Duodenal mucosa (tissue), 2 donors: ENCODE data around the gene D2HGDH.
"Not testable (repeated sequence)": the region's sequence is repeated elsewhere in the genome, so short reads cannot be mapped to it uniquely, and the experiment has no call there.

Experiments used
- H3K27ac ChIP-seq: one replicate; pipeline ENCODE4 v1.7.0; 2013; ENCODE audit warnings: low read depth, low read length
- H3K27me3 ChIP-seq, 2 donors: one replicate each; pipeline ENCODE4 v1.7.0; 2013; ENCODE audit warnings: low read length in 2 of 2, control low read depth in 1 of 2; ENCODE audit not compliant: insufficient read depth in 2 of 2, control insufficient read depth in 1 of 2
- H3K36me3 ChIP-seq, 2 donors: one replicate each; pipeline ENCODE4 v1.7.0; 2013; ENCODE audit warnings: low read length in 2 of 2, control low read depth in 1 of 2; ENCODE audit not compliant: insufficient read depth in 2 of 2, control insufficient read depth in 1 of 2
- H3K4me1 ChIP-seq, 2 donors: one replicate each; pipeline ENCODE4 v1.7.0; 2013; ENCODE audit warnings: low read length in 2 of 2, control low read depth in 1 of 2; ENCODE audit not compliant: insufficient read depth in 2 of 2, control insufficient read depth in 1 of 2
- H3K4me3 ChIP-seq, 2 donors: one replicate each; pipeline ENCODE4 v1.7.0; 2013; ENCODE audit warnings: low read length in 2 of 2, low read depth in 1 of 2
- H3K9ac ChIP-seq, 2 donors: one replicate each; pipeline ENCODE4 v1.7.0; 2013; ENCODE audit warnings: low read length in 2 of 2, low read depth in 1 of 2
- H3K9me3 ChIP-seq, 2 donors: one replicate each; pipeline ENCODE4 v1.7.0; 2013; ENCODE audit warnings: low read length in 2 of 2, control low read depth in 1 of 2; ENCODE audit not compliant: control insufficient read depth in 1 of 2

Gene D2HGDH

DNA sequence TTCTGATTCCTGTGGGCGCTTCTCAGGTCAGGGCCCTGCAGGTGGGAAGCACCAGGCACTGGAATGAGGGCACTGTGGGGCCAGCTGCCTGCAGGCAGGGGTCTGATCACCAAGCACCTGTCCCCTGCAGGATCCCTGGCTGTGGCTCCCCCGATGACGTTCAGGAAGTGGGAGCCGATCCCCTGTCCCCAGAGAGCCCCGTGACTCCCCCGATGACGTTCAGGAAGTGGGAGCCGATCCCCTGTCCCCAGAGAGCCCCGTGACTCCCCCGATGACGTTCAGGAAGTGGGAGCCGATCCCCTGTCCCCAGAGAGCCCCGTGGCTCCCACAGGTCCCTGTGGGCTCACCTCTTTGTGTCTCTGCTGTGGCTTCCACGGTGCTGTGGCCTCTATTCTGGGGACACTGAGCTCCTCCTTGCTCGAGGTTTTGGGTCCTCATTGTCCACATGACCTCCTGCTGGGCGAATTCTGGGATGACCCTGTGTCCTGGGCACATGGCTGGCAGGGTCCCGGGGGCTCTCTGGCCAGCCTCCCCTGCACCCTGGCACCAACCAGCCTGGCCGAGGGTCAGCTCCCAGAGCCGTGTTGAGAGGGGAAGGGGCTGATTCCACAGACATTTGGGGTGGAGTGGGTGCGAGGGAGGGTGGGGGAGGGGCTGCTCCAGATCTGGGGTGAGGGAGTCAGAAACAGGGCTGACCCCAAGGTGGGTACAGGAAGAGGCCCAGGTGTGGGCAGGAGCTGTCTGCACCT is 79.4 kb downstream of the D2HGDH start:
- Histone ChIP-seq H3K27me3 (no peaks in the 10 kb centered on the region), H3K4me1 (peaks cover 7% of the 10 kb centered on the region in 2 donors), H3K9ac (no peak overlapping the region), H3K9me3 (no peaks in the 10 kb centered on the region), H3K36me3 (no peaks in the 10 kb centered on the region), H3K4me3 (no peak overlapping the region), H3K27ac (no peak overlapping the region)

DNA sequence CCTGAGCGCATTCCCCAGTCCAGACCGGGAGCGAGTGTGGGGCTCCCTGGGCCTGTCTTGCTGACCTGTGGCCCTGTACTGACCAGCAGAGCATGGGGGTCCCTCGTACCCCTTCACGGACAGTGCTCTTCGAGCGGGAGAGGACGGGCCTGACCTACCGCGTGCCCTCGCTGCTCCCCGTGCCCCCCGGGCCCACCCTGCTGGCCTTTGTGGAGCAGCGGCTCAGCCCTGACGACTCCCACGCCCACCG is 79.9 kb downstream of the D2HGDH start:
- Histone ChIP-seq H3K4me3 (no peak overlapping the region), H3K36me3 (no peaks in the 10 kb centered on the region), H3K27me3 (no peaks in the 10 kb centered on the region), H3K27ac (no peak overlapping the region), H3K9me3 (no peaks in the 10 kb centered on the region), H3K4me1 (peaks cover 5% of the 10 kb centered on the region in 2 donors), H3K9ac (no peak overlapping the region)

DNA sequence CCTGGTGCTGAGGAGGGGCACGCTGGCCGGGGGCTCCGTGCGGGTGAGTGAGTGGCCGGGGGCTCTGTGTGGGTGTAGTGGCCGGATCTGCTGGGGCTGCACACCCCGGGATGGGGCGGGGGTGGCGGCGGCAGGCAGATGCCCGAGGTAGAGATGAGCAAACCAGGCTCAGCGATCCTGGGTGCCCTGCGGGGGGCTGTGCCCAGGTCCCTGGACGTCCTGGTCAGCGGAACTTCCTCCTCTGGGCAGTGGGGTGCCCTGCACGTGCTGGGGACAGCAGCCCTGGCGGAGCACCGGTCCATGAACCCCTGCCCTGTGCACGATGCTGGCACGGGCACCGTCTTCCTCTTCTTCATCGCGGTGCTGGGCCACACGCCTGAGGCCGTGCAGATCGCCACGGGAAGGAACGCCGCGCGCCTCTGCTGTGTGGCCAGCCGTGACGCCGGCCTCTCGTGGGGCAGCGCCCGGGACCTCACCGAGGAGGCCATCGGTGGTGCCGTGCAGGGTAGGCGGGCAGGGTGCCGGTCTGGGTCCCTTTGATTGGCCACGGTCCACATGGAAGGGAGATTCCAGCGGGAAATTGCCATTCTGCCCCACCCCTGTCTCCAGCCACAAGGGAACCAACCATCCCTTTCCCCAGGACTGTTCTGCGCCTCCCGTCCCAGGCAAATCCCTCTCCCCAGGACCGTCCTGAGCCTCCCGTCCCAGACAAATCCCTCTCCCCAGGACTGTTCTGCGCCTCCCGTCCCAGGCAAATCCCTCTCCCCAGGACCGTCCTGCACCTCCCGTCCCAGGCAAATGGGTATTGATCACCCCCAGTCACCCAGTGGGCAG is 80.4 kb downstream of the D2HGDH start:
- Histone ChIP-seq H3K4me1 (no peaks in the 10 kb centered on the region), H3K9ac (no peak overlapping the region), H3K9me3 (no peaks in the 10 kb centered on the region), H3K4me3 (no peak overlapping the region), H3K27me3 (no peaks in the 10 kb centered on the region), H3K36me3 (no peaks in the 10 kb centered on the region), H3K27ac (no peak overlapping the region)

DNA sequence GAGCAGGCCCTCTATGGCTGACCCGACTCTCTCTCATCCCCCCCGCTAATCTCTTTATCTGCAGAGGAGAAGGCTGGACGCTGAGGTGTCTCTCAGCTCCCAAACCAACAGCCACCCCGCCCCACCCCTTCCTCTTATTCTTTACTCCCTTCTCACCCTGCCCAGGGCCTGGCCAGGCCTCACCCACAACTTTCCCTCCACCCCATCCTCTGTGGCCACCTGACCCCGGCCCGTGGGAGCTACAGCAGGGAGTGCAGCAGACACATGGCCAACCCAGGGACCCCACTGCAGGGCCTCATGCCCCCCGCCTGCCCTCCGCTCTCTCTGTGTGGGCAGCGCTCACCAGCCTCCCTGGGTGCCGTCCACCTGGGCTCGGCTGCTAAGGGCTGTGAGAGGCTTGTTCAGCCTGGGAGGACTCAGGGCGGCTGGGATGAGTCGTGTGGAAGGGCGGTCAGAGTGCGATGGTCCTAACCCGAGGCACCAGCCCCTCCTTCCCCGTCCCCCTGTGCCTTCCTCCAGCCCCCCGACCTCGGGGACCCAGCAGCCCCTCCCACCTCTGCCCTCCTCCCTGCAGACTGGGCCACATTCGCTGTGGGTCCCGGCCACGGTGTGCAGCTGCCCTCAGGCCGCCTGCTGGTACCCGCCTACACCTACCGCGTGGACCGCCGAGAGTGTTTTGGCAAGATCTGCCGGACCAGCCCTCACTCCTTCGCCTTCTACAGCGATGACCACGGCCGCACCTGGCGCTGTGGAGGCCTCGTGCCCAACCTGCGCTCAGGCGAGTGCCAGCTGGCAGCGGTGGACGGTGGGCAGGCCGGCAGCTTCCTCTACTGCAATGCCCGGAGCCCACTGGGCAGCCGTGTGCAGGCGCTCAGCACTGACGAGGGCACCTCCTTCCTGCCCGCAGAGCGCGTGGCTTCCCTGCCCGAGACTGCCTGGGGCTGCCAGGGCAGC is 81.3 kb downstream of the D2HGDH start:
- no peaks in the 10 kb centered on the region for H3K27me3 ChIP-seq

DNA sequence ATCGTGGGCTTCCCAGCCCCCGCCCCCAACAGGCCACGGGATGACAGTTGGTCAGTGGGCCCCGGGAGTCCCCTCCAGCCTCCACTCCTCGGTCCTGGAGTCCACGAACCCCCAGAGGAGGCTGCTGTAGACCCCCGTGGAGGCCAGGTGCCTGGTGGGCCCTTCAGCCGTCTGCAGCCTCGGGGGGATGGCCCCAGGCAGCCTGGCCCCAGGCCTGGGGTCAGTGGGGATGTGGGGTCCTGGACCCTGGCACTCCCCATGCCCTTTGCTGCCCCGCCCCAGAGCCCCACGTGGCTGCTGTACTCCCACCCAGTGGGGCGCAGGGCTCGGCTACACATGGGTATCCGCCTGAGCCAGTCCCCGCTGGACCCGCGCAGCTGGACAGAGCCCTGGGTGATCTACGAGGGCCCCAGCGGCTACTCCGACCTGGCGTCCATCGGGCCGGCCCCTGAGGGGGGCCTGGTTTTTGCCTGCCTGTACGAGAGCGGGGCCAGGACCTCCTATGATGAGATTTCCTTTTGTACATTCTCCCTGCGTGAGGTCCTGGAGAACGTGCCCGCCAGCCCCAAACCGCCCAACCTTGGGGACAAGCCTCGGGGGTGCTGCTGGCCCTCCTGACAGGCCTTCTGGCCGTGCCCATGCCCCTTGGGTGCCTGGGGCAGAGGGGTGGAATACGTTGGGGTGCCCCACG is 82.1 kb downstream of the D2HGDH start:
- Histone ChIP-seq H3K4me3 (no peak overlapping the region), H3K4me1 (no peaks in the 10 kb centered on the region), H3K9me3 (no peaks in the 10 kb centered on the region), H3K9ac (no peak overlapping the region), H3K27me3 (no peaks in the 10 kb centered on the region), H3K36me3 (no peaks in the 10 kb centered on the region), H3K27ac (no peak overlapping the region)

More for the DNA sequence above, 81.3 kb downstream of the D2HGDH start:
- Histone ChIP-seq H3K27ac (no peak overlapping the region), H3K9ac (no peak overlapping the region), H3K9me3 (no peaks in the 10 kb centered on the region), H3K4me3 (no peak overlapping the region), H3K4me1 (no peaks in the 10 kb centered on the region), H3K36me3 (no peaks in the 10 kb centered on the region)

DNA sequence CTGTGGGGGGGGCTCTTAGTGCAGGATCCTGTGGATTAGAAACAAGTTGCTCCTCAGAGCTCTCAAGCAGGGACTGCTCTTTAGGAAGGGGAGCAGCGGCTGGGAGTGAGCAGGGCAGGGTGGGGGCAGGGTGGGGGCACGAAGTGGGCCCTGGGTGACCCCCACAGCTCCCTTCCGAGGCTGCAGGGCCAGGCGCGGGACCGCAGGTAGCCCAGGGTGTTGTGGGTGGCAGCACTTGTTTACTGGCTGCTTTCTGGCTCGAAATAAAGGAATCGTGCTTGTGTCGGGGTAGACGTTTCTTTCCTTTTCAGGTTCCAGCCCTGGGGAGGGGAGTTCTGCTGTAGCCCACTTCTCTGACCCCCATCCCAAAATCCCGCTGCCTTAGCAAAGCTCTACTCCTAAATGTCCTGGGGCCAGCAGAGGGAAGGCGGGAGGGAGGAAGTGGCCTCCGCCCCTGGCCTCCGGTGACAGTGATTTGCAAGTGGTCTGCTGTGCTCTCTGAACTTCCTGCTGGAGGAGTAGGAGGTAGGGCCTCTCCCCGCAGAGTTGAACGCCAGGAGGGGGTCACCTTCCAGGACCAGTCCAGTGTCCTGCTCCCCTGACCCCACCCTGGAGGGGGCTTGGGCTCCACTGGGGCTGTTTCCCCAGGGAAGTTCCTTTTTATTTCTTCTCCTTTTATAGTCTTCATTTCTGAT is 82.8 kb downstream of the D2HGDH start:
- no peaks in the 10 kb centered on the region for H3K27me3 ChIP-seq
- H3K9ac ChIP-seq: no peak overlapping the region
- no peak overlapping the region for H3K27ac ChIP-seq
- no peaks in the 10 kb centered on the region for H3K4me1 ChIP-seq
- H3K36me3 ChIP-seq: no peaks in the 10 kb centered on the region
- no peak overlapping the region for H3K4me3 ChIP-seq
- no peaks in the 10 kb centered on the region for H3K9me3 ChIP-seq

DNA sequence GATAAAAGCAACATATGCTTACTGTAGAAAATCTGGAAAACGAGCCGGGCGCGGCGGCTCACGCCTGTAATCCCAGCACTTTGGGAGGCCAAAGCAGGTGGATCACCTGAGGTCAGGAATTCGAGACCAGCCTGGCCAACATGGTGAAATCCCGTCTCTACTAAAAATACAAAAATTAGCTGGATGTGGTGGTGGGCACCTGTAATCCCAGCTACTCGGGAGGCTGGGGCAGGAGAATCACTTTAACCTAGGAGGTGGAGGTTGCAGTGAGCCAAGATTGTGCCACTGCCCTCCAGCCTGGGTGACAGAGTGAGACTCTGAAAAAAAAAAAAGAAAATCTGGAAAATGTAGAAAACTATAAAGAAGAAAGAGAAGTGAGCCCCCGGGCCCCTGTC is 83.4 kb downstream of the D2HGDH start:
- H3K9me3 ChIP-seq, H3K36me3 ChIP-seq, H3K27ac ChIP-seq, H3K27me3 ChIP-seq, H3K4me1 ChIP-seq, H3K4me3 ChIP-seq, H3K9ac ChIP-seq: not testable (repeated sequence)
